Osteoblast (primary cell): ENCODE measurements around the gene RNMT. TPM values are rescaled to one million over a fixed set of nuclear protein-coding genes. Genes with fewer than 3 reads are reported as not detected.
"Not testable (repeated sequence)": the region's sequence is repeated elsewhere in the genome, so short reads cannot be mapped to it uniquely, and the experiment has no call there.

Experiments
- DNase-seq: peaks from one replicate; pipeline ENCODE4 v3.0.0; 2011; ENCODE audit warnings: low spot score, mixed read lengths; ENCODE audit not compliant: insufficient read length; ENCODE audit errors: missing footprints
- H2AFZ ChIP-seq: 2 replicates; pipeline ENCODE4 v1.6.0; 2011; ENCODE audit warnings: mild to moderate bottlenecking, low read length
- H3K27ac ChIP-seq: 2 replicates; pipeline ENCODE4 v1.5.1; 2011; ENCODE audit warnings: mild to moderate bottlenecking, low read depth, low read length, moderate library complexity
- H3K27me3 ChIP-seq: 2 replicates; pipeline ENCODE4 v1.6.0; 2012; ENCODE audit warnings: mild to moderate bottlenecking, control low read depth, inconsistent platforms, low read length, moderate library complexity; ENCODE audit not compliant: insufficient read depth
- H3K36me3 ChIP-seq: 2 replicates; pipeline ENCODE4 v1.5.1; 2011; ENCODE audit warnings: mild to moderate bottlenecking, low read length, control low read depth, moderate library complexity; ENCODE audit not compliant: insufficient read depth
- H3K4me1 ChIP-seq: 2 replicates; pipeline ENCODE4 v1.5.1; 2011; ENCODE audit warnings: mild to moderate bottlenecking, low read length, control low read depth, moderate library complexity; ENCODE audit not compliant: insufficient read depth
- H3K4me2 ChIP-seq: 2 replicates; pipeline ENCODE4 v1.6.0; 2011; ENCODE audit warnings: mild to moderate bottlenecking, low read length; ENCODE audit not compliant: insufficient read depth
- H3K4me3 ChIP-seq: fragments of 200-600 bp; sonication (generic); 3 replicates; pipeline ENCODE4 v1.5.1; 2012; ENCODE audit warnings: mild to moderate bottlenecking, low read length, inconsistent platforms; ENCODE audit not compliant: insufficient read depth
- H3K79me2 ChIP-seq: 2 replicates; pipeline ENCODE4 v1.6.0; 2012; ENCODE audit warnings: mild to moderate bottlenecking, low read length, control low read depth, inconsistent platforms; ENCODE audit not compliant: insufficient read depth
- H3K9me3 ChIP-seq: 2 replicates; pipeline ENCODE4 v1.5.1; 2011; ENCODE audit warnings: low read depth, low read length, control low read depth
- H4K20me1 ChIP-seq: 2 replicates; pipeline ENCODE4 v1.6.0; 2012; ENCODE audit warnings: mild to moderate bottlenecking, low read length, control low read depth; ENCODE audit not compliant: insufficient read depth
- total RNA-seq: library from RNA; depleted of rRNA; stranded (reverse); fragments of >200 nt; gene quantifications from 2 replicates; pipeline ENCODE4 v1.2.3, GENCODE V29; 2012
- TF ChIP-seq, protein P1 (sequence below): IDR thresholded peaks from 2 replicates; pipeline ENCODE4 v1.5.1; 2011; ENCODE audit warnings: mild to moderate bottlenecking, low read depth, low read length, moderate library complexity; ENCODE audit errors: extremely low read depth

RNMT gene
- total RNA-seq, 1 donor, result 35.8 TPM

DNA sequence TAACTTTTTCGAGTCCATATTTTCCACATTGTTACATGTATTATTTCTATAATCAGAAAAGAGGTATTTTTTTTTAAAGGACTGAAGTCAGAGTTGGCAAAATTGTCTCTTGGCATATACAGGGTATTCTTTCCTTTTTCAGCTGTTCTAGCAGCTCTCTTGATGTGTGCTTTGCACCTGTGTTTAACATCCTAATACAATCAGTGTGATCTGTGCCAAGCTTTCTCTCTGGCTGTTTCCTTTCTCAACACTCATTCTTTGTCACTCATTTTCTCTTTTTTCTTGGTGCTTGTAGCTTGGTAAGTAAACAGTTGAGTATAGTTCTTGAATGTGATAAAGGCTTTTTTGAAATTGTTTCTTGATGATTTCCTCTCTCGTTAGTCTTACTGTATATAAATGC, 9.2 kb downstream of the RNMT start:
- DNase-seq, result no peak
- H3K4me3 ChIP-seq, result no peak overlapping the region
- no peaks in the 10 kb centered on the region for H3K9me3 ChIP-seq
- H3K27ac ChIP-seq, result no peak overlapping the region
- peaks cover 43% of the 10 kb centered on the region for H3K36me3 ChIP-seq
- H3K79me2 ChIP-seq, result peaks cover 26% of the 10 kb centered on the region
- H3K4me2 ChIP-seq, result no peak overlapping the region
- H2AFZ ChIP-seq, result no peak overlapping the region
- TF ChIP-seq, protein P1, sequence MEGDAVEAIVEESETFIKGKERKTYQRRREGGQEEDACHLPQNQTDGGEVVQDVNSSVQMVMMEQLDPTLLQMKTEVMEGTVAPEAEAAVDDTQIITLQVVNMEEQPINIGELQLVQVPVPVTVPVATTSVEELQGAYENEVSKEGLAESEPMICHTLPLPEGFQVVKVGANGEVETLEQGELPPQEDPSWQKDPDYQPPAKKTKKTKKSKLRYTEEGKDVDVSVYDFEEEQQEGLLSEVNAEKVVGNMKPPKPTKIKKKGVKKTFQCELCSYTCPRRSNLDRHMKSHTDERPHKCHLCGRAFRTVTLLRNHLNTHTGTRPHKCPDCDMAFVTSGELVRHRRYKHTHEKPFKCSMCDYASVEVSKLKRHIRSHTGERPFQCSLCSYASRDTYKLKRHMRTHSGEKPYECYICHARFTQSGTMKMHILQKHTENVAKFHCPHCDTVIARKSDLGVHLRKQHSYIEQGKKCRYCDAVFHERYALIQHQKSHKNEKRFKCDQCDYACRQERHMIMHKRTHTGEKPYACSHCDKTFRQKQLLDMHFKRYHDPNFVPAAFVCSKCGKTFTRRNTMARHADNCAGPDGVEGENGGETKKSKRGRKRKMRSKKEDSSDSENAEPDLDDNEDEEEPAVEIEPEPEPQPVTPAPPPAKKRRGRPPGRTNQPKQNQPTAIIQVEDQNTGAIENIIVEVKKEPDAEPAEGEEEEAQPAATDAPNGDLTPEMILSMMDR, result no peak
- no peaks in the 10 kb centered on the region for H3K27me3 ChIP-seq
- H4K20me1 ChIP-seq, result peaks cover 3% of the 10 kb centered on the region
- no peaks in the 10 kb centered on the region for H3K4me1 ChIP-seq

DNA sequence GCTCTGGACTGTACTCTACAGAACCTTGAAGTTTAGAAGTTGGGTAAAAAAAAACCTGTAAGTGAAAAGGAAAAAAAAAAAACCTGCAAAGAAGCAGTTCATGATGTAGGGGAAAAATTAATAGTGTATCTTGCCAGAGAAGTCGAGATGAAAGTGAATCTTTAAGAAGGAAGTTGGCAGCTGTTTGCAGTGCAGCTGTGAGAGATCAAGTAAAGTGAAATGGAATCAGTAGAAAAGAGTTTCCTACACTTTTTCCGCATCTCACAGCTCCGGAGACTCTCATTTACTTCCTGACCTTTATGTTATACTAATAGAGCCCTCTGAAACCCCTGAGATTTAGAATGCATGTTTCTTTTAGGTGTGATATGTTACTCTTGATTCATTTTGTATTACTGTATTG, 19.2 kb downstream of the RNMT start:
- no peak overlapping the region for H3K27ac ChIP-seq
- no peaks in the 10 kb centered on the region for H3K4me1 ChIP-seq
- TF ChIP-seq, protein P1, result no peak

DNA sequence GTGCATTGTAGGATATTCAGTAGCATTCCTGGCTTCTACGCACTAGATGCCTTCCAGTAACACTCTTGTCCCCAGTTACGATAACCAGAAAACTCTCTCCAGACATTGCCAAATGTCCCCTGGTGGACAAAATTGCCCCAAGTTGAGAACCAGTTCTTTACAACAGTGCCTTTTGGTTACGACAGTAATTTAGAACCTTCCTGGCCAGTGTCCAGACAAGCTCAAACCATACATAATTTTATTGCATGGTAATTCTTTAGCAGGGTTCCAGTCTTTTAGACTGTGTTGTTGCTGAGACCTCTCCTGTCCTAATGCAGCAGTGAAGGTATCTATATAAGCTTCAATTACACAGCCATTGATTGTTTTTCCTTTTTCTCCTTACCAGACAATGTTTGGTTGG, 20.2 kb downstream of the RNMT start:
- no peaks in the 10 kb centered on the region for H3K79me2 ChIP-seq
- H3K4me3 ChIP-seq, result no peak overlapping the region
- no peaks in the 10 kb centered on the region for H3K4me1 ChIP-seq
- DNase-seq, result no peak
- no peak overlapping the region for H3K4me2 ChIP-seq
- H4K20me1 ChIP-seq, result no peaks in the 10 kb centered on the region
- no peaks in the 10 kb centered on the region for H3K9me3 ChIP-seq
- TF ChIP-seq, protein P1, result no peak
- no peak overlapping the region for H2AFZ ChIP-seq
- peaks cover 58% of the 10 kb centered on the region for H3K36me3 ChIP-seq
- H3K27ac ChIP-seq, result no peak overlapping the region
- no peaks in the 10 kb centered on the region for H3K27me3 ChIP-seq

More for the DNA sequence above, 19.2 kb downstream of the RNMT start:
- no peak for DNase-seq
- no peaks in the 10 kb centered on the region for H4K20me1 ChIP-seq
- no peak overlapping the region for H2AFZ ChIP-seq
- H3K79me2 ChIP-seq, result no peaks in the 10 kb centered on the region
- no peaks in the 10 kb centered on the region for H3K27me3 ChIP-seq
- H3K36me3 ChIP-seq, result peaks cover 67% of the 10 kb centered on the region
- no peak overlapping the region for H3K4me3 ChIP-seq
- H3K4me2 ChIP-seq, result no peak overlapping the region
- no peaks in the 10 kb centered on the region for H3K9me3 ChIP-seq

DNA sequence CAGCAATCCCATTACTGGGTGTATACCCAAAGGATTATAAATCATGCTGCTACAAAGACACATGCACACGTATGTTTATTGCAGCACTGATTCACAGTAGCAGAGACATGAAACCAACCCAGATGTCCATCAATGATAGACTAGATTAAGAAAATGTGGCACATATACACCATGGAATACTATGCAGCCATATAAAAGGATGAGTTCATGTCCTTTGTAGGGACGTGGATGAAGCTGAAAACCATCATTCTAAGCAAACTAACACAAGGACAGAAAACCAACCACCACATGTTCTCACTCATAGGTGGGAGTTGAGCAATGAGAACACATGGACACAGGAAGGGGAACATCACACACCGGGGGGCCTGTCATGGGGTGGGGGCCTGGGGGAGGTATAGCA, 25.1 kb downstream of the RNMT start:
- DNase-seq, H2AFZ ChIP-seq, H3K4me2 ChIP-seq, H3K27me3 ChIP-seq, H4K20me1 ChIP-seq, H3K79me2 ChIP-seq, H3K4me1 ChIP-seq, H3K9me3 ChIP-seq, H3K27ac ChIP-seq, H3K4me3 ChIP-seq: not testable (repeated sequence)
- H3K36me3 ChIP-seq, result peaks cover 56% of the 10 kb centered on the region
